ENCODE measurements around the gene IP6K3. TPM values are rescaled to one million over a fixed set of nuclear protein-coding genes. Genes with fewer than 3 reads are reported as not detected.

The IP6K3 gene, protein sequence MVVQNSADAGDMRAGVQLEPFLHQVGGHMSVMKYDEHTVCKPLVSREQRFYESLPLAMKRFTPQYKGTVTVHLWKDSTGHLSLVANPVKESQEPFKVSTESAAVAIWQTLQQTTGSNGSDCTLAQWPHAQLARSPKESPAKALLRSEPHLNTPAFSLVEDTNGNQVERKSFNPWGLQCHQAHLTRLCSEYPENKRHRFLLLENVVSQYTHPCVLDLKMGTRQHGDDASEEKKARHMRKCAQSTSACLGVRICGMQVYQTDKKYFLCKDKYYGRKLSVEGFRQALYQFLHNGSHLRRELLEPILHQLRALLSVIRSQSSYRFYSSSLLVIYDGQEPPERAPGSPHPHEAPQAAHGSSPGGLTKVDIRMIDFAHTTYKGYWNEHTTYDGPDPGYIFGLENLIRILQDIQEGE
- total RNA-seq: 0.50 TPM in 1 of 2 replicates, not detected in the other

GRCh38 chr6:33746651-33747100 lies at the start of gene IP6K3:
IP6K3 (minus strand) TSS chr6:33746905; CDS start chr6:33735476, 11,429 bp downstream.

GRCh38 chr6:33788694-33789549 lies 42.2 kb upstream of the IP6K3 start, which contains the start of gene LEMD2:
LEMD2 (minus strand) TSS chr6:33789130; CDS start chr6:33789116, 14 bp downstream.

GRCh38 chr6:33711140-33712129 lies 35.3 kb downstream of the IP6K3 start, which contains the start of gene UQCC2:
UQCC2 (minus strand) TSS chr6:33711700; CDS start chr6:33711686, 14 bp downstream.

Other genes starting within 250 kb of the IP6K3 start
- 10.5 and 11.7 TPM in 2 replicates for gene BAK1, start 166.6 kb downstream of the IP6K3 start, total RNA-seq
- gene ITPR3, start 125.6 kb downstream of the IP6K3 start, total RNA-seq: 70.3 and 77.4 TPM in 2 replicates
- 12.7 and 27.5 TPM in 2 replicates for gene UQCC2, start 35.2 kb downstream of the IP6K3 start, total RNA-seq
- gene LEMD2, start 42.2 kb upstream of the IP6K3 start, total RNA-seq: 47.0 and 56.4 TPM in 2 replicates
- gene MLN, start 57.1 kb upstream of the IP6K3 start, total RNA-seq: not detected in 2 replicates

Data from smooth muscle cell of trachea (primary cell).